Osteoblast (primary cell): ENCODE measurements around the gene IGF2R. TPM values are rescaled to one million over a fixed set of nuclear protein-coding genes. Genes with fewer than 3 reads are reported as not detected.
"Not testable (repeated sequence)": the region's sequence is repeated elsewhere in the genome, so short reads cannot be mapped to it uniquely, and the experiment has no call there.

Source experiments
- DNase-seq: peaks from one replicate; pipeline ENCODE4 v3.0.0; 2011; ENCODE audit warnings: low spot score, mixed read lengths; ENCODE audit not compliant: insufficient read length; ENCODE audit errors: missing footprints
- H2AFZ ChIP-seq: 2 replicates; pipeline ENCODE4 v1.6.0; 2011; ENCODE audit warnings: mild to moderate bottlenecking, low read length
- H3K27ac ChIP-seq: 2 replicates; pipeline ENCODE4 v1.5.1; 2011; ENCODE audit warnings: mild to moderate bottlenecking, low read depth, low read length, moderate library complexity
- H3K27me3 ChIP-seq: 2 replicates; pipeline ENCODE4 v1.6.0; 2012; ENCODE audit warnings: mild to moderate bottlenecking, control low read depth, inconsistent platforms, low read length, moderate library complexity; ENCODE audit not compliant: insufficient read depth
- H3K36me3 ChIP-seq: 2 replicates; pipeline ENCODE4 v1.5.1; 2011; ENCODE audit warnings: mild to moderate bottlenecking, low read length, control low read depth, moderate library complexity; ENCODE audit not compliant: insufficient read depth
- H3K4me1 ChIP-seq: 2 replicates; pipeline ENCODE4 v1.5.1; 2011; ENCODE audit warnings: mild to moderate bottlenecking, low read length, control low read depth, moderate library complexity; ENCODE audit not compliant: insufficient read depth
- H3K4me2 ChIP-seq: 2 replicates; pipeline ENCODE4 v1.6.0; 2011; ENCODE audit warnings: mild to moderate bottlenecking, low read length; ENCODE audit not compliant: insufficient read depth
- H3K4me3 ChIP-seq: fragments of 200-600 bp; sonication (generic); 3 replicates; pipeline ENCODE4 v1.5.1; 2012; ENCODE audit warnings: mild to moderate bottlenecking, low read length, inconsistent platforms; ENCODE audit not compliant: insufficient read depth
- H3K79me2 ChIP-seq: 2 replicates; pipeline ENCODE4 v1.6.0; 2012; ENCODE audit warnings: mild to moderate bottlenecking, low read length, control low read depth, inconsistent platforms; ENCODE audit not compliant: insufficient read depth
- H3K9me3 ChIP-seq: 2 replicates; pipeline ENCODE4 v1.5.1; 2011; ENCODE audit warnings: low read depth, low read length, control low read depth
- H4K20me1 ChIP-seq: 2 replicates; pipeline ENCODE4 v1.6.0; 2012; ENCODE audit warnings: mild to moderate bottlenecking, low read length, control low read depth; ENCODE audit not compliant: insufficient read depth
- total RNA-seq: library from RNA; depleted of rRNA; stranded (reverse); fragments of >200 nt; gene quantifications from 2 replicates; pipeline ENCODE4 v1.2.3, GENCODE V29; 2012
- TF ChIP-seq, protein P1 (sequence below): IDR thresholded peaks from 2 replicates; pipeline ENCODE4 v1.5.1; 2011; ENCODE audit warnings: mild to moderate bottlenecking, low read depth, low read length, moderate library complexity; ENCODE audit errors: extremely low read depth

IGF2R gene
- total RNA-seq, 1 donor: 174 TPM

- Histone ChIP-seq H4K20me1 (peaks cover 46% of the 10 kb centered on the region), H3K36me3 (peaks cover 2% of the 10 kb centered on the region), H3K27me3 (no peaks in the 10 kb centered on the region), H3K9me3 (no peaks in the 10 kb centered on the region), H3K27ac (no peak overlapping the region), H3K4me1 (peaks cover 3% of the 10 kb centered on the region), H3K4me3 (no peak overlapping the region), H2AFZ (no peak overlapping the region), H3K4me2 (no peak overlapping the region), H3K79me2 (peaks cover 93% of the 10 kb centered on the region)
- no peak for DNase-seq
- TF ChIP-seq, protein P1, sequence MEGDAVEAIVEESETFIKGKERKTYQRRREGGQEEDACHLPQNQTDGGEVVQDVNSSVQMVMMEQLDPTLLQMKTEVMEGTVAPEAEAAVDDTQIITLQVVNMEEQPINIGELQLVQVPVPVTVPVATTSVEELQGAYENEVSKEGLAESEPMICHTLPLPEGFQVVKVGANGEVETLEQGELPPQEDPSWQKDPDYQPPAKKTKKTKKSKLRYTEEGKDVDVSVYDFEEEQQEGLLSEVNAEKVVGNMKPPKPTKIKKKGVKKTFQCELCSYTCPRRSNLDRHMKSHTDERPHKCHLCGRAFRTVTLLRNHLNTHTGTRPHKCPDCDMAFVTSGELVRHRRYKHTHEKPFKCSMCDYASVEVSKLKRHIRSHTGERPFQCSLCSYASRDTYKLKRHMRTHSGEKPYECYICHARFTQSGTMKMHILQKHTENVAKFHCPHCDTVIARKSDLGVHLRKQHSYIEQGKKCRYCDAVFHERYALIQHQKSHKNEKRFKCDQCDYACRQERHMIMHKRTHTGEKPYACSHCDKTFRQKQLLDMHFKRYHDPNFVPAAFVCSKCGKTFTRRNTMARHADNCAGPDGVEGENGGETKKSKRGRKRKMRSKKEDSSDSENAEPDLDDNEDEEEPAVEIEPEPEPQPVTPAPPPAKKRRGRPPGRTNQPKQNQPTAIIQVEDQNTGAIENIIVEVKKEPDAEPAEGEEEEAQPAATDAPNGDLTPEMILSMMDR: no peak
Measured at GRCh38 chr6:159998538-159998937, 29.7 kb downstream of the IGF2R start.

GRCh38 chr6:159999240-159999671, 30.4 kb downstream of the IGF2R start:
- Histone ChIP-seq H3K4me3 (no peak overlapping the region), H4K20me1 (peaks cover 44% of the 10 kb centered on the region), H3K4me2 (no peak overlapping the region), H3K27ac (no peak overlapping the region), H3K27me3 (no peaks in the 10 kb centered on the region), H3K79me2 (peaks cover 93% of the 10 kb centered on the region), H3K9me3 (no peaks in the 10 kb centered on the region), H2AFZ (no peak overlapping the region), H3K36me3 (peaks cover 2% of the 10 kb centered on the region), H3K4me1 (peaks cover 3% of the 10 kb centered on the region)
- TF ChIP-seq, protein P1: no peak
- no peak for DNase-seq

- Histone ChIP-seq H4K20me1 (peaks cover 53% of the 10 kb centered on the region), H3K79me2 (peaks cover 93% of the 10 kb centered on the region), H3K4me2 (no peak overlapping the region)
Measured at GRCh38 chr6:160000280-160000704, 31.4 kb downstream of the IGF2R start.

GRCh38 chr6:160000893-160001427, 32.1 kb downstream of the IGF2R start:
- Histone ChIP-seq H3K79me2 (peaks cover 93% of the 10 kb centered on the region), H4K20me1 (peaks cover 51% of the 10 kb centered on the region)
- not testable (repeated sequence) for DNase-seq, H3K4me3 ChIP-seq, H3K9me3 ChIP-seq, H3K4me1 ChIP-seq, H2AFZ ChIP-seq, H3K36me3 ChIP-seq, H3K27ac ChIP-seq, H3K27me3 ChIP-seq, H3K4me2 ChIP-seq

More at GRCh38 chr6:160000280-160000704, 31.4 kb downstream of the IGF2R start:
- no peak overlapping the region for H2AFZ ChIP-seq
- TF ChIP-seq, protein P1: no peak
- no peak for DNase-seq
- peaks cover 2% of the 10 kb centered on the region for H3K36me3 ChIP-seq
- peaks cover 3% of the 10 kb centered on the region for H3K4me1 ChIP-seq
- H3K9me3 ChIP-seq: no peaks in the 10 kb centered on the region
- H3K27ac ChIP-seq: no peak overlapping the region
- H3K27me3 ChIP-seq: no peaks in the 10 kb centered on the region
- H3K4me3 ChIP-seq: no peak overlapping the region
